D721Med (cell line): ENCODE results near the gene VPS37D.

ENCODE experiments used
- DNase-seq: peaks from one replicate; pipeline ENCODE4 v3.0.0; 2011; ENCODE audit warnings: low spot score; ENCODE audit not compliant: insufficient read length
- FAIRE-seq: peaks from 2 replicates; lab custom pipeline; 2011; peaks lifted over from hg19 to GRCh38; lab: Jason Lieb, UNC
- CTCF ChIP-seq: IDR thresholded peaks from 2 replicates; pipeline ENCODE4 v1.5.1; 2012; ENCODE audit warnings: mild to moderate bottlenecking, control low read depth; ENCODE audit not compliant: insufficient read depth; ENCODE audit errors: missing control alignments

The VPS37D gene

GRCh38 chr7:73702665-73703064 is 35.0 kb downstream of the VPS37D start:
- DNase-seq = no peak
- FAIRE-seq = no peak
- no peak for TF ChIP-seq CTCF

- FAIRE-seq (no peak), DNase-seq (no peak)
- no peak for TF ChIP-seq CTCF
Measured at GRCh38 chr7:73703225-73703624, 35.6 kb downstream of the VPS37D start.

- TF ChIP-seq CTCF = no peak
- FAIRE-seq (no peak), DNase-seq (no peak)
Measured at GRCh38 chr7:73703757-73704639, 36.4 kb downstream of the VPS37D start.

GRCh38 chr7:73704640-73705550 is 37.3 kb downstream of the VPS37D start:
- DNase-seq = peak; percentile 65
- no peak for TF ChIP-seq CTCF

GRCh38 chr7:73705551-73705920 is 37.9 kb downstream of the VPS37D start:
- TF ChIP-seq CTCF = no peak
- no peak for DNase-seq
- no peak for FAIRE-seq

More at GRCh38 chr7:73704640-73705550, 37.3 kb downstream of the VPS37D start:
- no peak for FAIRE-seq

GRCh38 chr7:73706126-73707044 is 38.8 kb downstream of the VPS37D start:
- peak; percentile 31 for DNase-seq
- no peak for FAIRE-seq
- no peak for TF ChIP-seq CTCF
